HG02571 (cell line): ENCODE measurements around the gene FMO3.

Experiments used
- ATAC-seq: cut with Tn5 transposase; IDR thresholded peaks from one replicate; pipeline ENCODE4 v1.9.1; 2021; ENCODE audit warnings: mild to moderate bottlenecking, moderate library complexity; ENCODE audit not compliant: unreplicated experiment

FMO3 gene

DNA sequence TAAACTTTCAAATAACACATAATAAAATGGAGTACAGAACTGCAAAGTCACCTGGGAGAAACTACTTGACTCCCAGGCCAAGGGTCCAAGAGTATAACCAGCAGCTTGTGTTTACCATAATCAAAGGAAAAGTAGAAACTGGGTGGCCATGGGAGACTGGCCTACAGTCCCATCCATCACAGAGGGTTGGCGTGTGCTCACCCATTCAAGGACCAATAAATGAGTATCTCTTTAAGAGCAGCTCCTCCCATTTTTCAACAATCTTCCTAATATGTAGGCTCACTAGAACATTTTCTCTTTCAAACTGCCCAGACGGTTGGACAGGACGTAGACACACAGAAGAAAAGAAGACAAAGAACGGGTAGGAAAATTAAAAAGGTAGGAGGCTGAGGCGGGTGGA, at the start of gene FMO3:
Gene FMO3 (plus strand): TSS at position 302 of the 400 bp plus-strand sequence. CDS start 1,754 bp downstream, outside the sequence.
- ATAC-seq: no peak

DNA sequence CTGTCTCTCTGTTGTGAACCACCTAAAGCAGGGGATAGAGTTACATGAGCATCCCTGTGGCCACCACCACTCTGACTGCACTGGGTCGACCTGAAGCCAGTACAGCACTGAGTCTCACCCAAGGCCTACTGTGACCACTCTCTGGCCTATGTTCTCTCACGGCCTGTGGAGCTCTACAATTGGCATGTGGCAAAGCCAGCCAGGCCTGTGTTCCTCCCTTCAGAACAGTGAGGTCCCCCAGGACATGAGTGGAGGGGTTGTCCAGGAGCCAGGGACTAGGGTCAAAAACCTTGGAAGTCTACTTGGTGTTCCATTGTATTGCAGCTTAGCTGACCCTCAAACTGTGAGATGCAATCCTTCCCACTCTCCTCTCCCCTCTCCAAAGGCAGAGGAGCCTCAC, 42.7 kb upstream of the FMO3 start:
- ATAC-seq: no peak

DNA sequence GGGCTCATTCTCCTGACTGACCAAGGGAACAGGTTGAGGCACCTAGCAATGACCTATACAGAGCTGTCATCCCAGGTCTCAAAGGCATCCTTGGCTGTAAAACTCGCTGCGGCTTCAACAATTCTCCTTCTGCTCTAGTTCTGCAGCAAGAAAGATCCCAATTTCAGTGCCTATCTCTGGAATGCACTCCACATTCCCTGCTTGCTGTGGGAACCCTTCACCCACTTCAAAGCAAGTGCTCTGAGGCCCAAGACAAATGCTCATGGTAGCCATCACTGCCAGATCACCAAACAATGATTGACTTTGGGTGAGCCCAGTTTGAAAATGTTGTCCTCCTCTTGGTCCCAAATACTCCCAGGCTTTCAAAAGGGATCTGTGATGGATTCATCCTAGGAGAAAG, 37.7 kb upstream of the FMO3 start:
- no peak for ATAC-seq

DNA sequence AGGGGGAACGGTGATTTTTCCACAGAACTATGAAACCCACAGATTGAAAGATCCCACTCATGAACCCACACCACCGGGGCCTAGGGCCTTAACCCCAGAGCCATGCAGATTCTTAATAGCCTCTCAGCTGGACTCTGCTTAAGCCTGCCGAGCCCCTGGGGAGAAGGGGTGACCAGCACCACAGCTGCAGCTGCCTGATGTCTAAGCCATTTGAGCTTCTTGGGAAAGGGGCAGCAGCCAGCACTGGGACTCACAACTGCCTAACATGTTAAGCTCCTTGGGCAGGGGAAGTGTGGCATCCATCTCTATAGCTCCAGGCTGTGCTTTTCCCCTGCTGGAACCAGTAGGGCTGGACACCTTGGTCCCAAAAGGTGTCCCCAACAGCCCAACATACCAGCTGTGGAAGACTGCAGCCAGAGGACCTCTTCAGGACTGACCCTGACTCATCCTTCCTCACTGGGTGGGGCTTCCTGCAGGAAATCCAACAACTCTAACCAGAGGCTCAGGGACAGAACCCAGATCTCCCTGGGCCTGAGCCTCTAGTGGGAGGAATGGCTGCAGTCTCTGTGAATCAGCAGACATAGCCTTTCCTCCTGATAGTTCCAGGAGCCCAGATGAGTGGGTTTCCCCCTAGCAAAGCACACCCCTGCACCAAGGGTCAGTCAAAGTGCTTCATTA, 34.6 kb upstream of the FMO3 start:
- ATAC-seq: no peak

DNA sequence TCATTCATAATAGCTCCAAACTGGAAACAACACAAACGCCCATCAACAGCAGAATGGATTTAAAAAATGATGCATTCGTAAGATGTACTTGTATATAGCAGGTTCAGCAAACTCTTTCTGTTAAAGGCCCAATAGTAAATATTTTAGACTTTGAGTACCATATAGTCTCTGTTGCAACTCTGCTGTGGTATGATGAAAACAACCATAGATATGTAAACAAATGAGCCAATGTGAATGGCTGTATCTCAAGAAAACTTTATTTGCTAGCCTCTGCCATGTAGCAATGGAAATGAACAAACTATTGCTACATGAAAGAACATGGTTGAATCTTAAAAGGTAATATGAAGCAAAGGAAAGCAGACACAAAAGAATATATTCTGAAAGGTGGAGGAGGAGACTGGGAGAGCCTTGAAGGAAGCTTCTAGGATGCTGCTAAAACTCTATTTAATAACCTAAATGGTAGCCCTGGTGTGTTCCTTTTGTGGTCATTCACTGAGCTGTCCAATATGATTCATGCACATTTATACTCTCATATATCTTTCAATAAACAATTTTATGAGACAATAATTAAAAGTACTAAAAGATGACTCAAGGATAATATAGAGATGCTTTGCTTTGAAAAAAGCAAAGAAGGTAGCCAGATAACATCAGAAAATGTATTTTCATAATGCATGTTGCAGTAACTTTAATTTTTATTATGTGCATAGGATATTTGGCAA, 29.1 kb upstream of the FMO3 start:
- no peak for ATAC-seq

DNA sequence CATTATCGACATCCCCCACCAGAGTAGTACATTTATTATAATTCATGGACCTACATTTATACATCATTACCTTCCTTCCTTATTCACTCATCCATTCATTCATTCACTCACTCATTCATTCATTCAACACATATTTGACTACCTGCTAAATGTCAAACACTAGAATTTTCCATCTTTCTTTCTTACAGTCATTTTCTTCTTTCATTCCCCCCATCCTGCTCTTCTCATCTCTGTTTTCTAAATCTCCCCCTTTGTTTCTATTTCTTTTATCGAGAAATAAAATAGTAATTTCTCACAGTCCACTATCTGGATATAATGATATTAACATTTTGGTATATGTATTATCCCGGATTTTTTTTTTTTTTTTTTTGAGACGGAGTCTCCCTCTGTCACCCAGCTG, 27.8 kb upstream of the FMO3 start:
- ATAC-seq: no peak

DNA sequence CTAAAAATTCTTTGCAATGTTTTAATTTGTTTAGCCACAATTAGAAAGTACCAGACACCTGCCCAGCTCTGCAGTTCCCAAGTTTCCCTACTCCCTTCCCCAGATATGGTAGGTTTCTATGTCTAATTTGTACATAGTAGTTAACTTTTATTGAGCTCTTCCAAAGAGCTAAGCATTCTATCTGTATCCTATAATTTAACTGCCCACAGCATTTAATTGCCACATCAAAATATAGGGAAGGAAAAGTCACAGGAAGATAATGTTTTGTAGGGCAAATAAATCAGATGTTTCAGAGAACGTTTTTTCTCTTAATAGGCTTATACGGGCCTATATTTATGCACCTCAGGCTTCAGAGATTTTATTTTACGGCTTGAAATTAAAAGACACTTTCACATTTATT, 15.7 kb upstream of the FMO3 start:
- no peak for ATAC-seq

DNA sequence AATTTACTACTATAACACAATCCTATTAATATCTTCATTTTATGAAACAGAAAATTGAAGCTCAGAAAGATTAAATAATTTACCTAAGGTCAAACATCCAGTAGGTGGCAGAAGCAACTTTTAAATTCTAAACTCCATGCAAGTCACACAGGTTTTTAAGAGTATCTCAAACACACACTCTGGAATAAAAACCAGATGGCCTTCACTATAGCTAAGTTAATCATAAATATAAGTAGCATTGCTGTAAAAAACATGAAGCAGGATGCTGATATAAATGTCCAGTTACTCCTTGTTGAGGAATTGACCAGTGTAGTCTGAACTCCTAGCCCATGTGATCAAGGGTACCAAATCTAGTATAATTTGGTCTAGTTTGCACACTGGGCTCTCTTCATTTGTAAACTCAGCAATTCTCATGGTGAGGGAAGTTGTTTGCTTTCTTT, 9.4 kb upstream of the FMO3 start:
- no peak for ATAC-seq

DNA sequence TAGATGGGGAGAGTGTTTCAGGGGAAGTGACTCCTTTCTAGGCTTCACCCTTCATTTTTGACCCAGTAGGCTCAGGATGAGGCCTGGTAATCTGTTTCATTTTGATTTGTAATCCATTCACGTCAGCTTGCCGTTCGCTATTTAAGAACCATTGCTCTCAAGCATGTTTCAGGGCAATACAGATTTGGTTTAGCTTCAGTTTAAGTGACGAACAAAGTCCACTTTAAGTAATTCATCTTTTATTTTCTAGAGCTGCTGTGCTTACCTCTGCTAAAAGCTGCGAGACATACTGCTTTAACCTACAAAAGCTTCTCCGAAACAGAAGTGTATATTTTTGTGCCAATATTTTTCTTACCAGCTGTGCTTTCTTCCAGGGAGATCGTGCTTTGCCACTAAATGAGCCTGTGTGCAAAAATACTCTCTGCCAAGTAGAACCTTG, 8.9 kb upstream of the FMO3 start:
- no peak for ATAC-seq

DNA sequence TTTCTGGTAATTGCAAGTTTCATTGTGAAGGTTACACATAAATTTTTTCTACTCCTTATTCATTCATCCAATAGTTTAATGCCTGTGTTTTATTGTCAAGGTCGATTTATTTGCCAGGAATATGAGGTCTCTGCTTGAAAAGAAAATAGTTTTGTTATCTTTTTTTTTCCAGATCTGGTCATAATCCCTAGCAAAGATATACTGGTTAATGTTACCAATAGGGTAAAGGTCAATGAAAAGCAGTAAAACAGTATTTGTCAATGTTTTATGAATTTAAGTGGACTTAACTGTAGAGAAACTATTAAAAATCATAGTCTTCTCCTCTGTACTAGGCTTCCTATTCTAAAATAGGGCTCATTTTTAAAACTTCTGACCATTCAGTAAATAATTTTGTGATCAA, 8.1 kb upstream of the FMO3 start:
- ATAC-seq: no peak

DNA sequence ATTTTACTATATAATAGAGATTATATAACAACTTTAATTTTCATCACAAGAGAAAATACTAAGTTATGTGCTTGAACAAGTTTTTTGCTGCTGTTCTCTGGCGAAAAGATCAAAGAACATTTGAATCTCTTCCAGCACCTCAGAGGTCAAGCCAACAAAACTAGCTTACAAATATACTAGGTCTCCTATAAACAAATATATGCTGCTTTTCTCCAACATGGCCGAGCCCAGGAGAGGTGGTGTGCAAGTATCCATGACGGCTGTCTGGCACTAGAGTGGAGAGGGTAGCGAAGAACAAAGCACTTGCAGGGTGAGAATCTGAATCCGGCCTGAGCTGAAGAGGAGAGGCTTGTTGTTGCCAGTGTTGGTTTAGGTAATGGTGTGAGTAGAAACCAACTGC, 7.5 kb upstream of the FMO3 start:
- no peak for ATAC-seq

DNA sequence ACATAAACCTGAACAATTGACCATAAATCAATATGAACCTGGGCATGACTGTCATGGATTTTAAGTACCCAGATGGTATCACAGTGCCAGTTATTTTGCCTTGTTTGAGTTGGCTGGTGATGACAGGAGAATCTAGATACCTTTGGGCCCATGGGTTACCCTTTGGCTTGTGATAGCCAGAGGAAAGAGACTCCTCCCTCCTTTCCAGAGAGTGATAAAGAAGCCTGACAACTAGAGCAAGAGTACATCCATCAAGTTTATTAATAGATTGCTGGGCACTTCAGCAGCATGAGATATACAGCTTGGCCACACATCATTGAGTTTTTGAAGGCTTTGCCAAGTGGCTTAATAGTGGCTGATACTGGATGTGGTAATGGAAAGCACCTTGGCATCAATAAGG, 6.6 kb upstream of the FMO3 start:
- no peak for ATAC-seq

DNA sequence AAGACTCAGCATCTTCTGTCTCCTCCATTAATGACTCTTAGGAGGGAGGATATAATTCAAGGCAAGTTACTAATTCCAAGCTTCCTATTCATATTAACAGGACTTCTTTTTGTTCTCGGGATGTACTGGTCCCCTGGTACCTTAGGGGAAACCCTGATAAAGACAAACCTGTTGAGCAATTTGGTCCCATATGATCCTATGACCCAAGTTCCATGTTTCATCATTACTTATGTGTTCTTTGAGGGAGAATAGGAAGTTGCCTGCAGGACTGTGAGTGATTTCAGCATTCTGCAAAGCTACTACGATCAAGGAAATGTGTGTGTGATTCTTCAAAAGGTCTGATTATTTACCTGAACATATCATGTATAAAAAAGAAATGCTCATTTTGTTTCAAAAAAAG, 5.8 kb upstream of the FMO3 start:
- ATAC-seq: no peak

DNA sequence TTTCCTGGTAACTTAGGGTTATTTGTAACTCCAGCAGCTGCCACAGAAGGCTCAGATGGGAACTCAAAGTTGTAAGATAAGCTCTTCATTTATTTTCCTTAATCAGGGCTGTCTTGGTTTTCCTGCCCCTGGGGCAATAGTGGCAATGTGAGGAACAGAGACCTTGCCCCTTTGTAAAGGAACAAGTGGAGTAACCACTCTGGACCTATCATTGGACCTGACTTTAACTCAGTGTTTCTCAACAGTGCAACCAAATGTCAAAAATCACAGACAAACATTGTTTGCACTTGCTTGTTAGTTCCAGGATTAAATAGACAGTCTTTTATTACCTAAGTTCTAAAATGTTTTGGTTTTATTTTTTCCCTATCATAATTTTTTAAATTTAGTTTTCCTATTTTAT, 2.8 kb upstream of the FMO3 start:
- ATAC-seq: no peak

DNA sequence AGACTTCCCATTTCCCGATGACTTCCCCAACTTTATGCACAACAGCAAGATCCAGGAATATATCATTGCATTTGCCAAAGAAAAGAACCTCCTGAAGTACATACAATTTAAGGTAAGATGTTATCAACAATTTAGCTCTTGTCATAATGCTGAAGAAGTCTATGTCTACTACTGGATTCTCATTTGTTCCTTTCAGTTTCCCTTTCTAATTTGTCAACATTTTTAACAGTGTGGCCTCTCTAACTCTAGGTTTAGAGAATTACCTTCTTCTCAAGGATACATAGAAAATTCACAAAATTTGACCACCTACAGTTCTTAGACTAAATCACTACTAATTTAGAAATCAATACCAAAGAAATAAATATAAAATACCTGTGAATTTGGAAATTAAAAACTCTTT, 13.2 kb downstream of the FMO3 start:
- ATAC-seq: no peak

DNA sequence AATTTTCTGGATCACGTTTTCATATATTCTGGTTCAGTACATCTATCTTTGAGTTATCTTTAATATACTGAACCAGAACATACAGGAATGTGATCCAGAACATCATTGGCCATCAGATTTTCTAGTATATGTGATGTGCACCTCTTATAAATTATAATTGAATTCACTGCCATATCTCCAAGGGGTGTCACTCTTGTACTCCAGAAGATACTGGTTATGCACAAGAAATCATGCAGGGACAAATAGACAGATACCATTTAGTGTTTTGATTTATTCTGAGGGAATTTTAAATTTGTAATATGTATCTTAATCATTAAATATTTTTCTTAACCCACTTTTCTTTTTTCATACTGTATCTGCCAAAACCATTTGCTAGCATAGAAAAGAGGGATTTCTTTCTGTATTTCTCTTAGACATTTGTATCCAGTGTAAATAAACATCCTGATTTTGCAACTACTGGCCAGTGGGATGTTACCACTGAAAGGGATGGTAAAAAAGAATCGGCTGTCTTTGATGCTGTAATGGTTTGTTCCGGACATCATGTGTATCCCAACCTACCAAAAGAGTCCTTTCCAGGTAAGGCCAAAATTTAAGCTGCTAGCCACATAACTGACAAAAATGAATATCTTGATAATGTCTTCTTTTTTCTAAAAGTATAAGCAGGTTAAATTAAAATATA, 16.7 kb downstream of the FMO3 start:
- no peak for ATAC-seq

DNA sequence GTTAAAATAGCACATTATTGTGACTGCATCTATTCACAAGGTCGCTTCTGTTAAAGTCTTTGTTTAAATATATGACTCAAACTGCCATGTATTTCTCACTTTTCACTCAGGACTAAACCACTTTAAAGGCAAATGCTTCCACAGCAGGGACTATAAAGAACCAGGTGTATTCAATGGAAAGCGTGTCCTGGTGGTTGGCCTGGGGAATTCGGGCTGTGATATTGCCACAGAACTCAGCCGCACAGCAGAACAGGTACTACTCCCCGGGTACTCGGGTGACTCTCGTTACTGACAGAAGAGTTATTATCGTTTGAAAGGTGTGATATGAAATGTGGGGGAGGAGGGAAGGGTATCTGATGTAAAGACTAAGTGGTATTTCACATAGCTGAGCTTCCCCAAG, 17.3 kb downstream of the FMO3 start:
- ATAC-seq: no peak

DNA sequence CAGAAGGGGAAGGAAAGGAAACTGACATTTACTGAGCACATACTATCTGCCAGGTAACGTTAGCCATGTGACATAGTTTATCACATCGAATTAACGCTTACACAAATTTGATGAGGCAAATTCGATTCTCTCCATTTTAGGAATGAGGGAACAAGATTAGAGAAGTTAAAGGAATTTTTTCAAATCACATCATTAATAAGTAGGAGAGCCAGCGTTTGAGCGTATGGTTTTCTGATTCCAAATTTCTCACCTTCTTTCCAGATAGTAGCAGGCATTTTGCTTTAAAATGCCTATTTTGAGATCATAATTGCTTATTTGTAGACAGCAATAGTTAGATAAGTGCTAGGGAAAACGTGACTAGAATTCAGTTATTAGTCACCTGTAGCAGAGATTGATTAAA, 19.3 kb downstream of the FMO3 start:
- no peak for ATAC-seq

DNA sequence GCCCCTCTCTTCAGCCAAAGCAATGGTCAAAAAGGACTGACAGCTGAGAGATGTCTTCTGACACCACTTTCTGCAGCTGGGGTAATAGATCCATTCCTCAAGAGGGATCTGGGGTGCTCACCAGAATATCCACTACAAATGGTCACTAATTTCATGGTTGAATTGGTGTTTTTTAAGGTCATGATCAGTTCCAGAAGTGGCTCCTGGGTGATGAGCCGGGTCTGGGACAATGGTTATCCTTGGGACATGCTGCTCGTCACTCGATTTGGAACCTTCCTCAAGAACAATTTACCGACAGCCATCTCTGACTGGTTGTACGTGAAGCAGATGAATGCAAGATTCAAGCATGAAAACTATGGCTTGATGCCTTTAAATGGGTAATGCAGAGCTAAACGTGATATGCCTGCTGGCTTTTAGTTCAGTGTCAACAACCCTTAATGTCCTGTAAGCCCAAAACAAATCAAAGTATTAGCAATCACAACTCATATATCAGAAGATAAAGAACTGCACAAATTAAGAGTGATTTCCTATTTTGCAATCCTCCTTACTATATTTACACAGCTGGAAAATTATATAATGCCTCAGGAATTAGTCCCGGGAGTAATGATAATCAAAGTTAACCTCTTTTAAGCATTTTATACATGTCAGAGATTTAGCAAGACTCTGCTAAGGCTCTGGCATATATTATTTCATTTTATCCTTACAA, 20.1 kb downstream of the FMO3 start:
- no peak for ATAC-seq

DNA sequence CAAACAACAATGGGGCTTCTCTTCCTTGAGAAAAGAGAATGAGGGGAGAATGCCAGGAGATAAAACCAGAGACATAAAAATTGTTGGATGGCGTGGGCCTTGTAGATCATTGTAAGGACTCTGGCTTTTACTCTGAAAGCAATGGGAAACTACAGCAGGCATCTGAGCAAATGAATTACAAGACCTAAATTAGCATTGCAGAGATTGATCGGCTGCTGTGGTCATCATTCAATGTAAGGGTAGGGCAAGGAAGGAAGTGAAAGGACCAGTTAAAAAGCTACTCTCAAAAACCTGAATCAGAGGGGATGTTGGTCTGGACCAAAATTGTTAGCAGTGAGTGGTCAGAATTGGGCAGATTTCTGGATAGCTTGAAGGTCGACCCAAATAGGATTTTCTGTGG, 21.4 kb downstream of the FMO3 start:
- ATAC-seq: no peak

DNA sequence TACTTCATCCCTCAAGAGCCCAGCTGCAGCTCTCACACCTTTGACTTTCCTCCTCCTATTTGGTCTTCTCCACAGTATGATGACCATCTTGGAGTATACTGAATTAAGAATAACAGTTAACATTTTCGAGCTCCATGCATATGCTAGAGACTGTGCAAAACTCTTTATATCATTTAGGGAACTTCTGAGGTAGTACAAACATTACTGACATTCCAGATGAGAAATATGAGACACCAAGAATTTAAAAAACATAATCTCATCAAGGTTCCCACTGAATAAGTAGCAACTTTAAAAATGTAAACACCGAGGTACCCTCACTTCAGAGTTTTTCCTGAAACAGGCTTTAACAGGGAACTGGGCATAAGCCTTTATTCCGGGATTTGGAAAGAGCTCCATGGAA, 22.7 kb downstream of the FMO3 start:
- ATAC-seq: no peak
